PC-3 (cell line): ENCODE measurements around the gene PEA15.

Source experiments
- EZH2 ChIP-seq: fragments of 300-600 bp; sonication (generic); IDR thresholded peaks from one replicate; pipeline ENCODE4 v1.6.1; 2017; ENCODE audit warnings: antibody characterized with exemption, mild to moderate bottlenecking, low read length; ENCODE audit not compliant: unreplicated experiment
- EZH2phosphoT487 ChIP-seq: fragments of 300-600 bp; sonication (generic); IDR thresholded peaks from 2 replicates; pipeline ENCODE4 v1.6.1; 2018; ENCODE audit warnings: mild to moderate bottlenecking, antibody characterized with exemption, low read length, borderline replicate concordance
- TF ChIP-seq, protein P1 (sequence below): fragments of 300-600 bp; sonication (generic); conservative IDR thresholded peaks from 2 replicates; pipeline ENCODE4 v1.5.1; 2017; ENCODE audit warnings: antibody characterized with exemption, low read depth, mild to moderate bottlenecking, low read length

- TF ChIP-seq, protein P1, sequence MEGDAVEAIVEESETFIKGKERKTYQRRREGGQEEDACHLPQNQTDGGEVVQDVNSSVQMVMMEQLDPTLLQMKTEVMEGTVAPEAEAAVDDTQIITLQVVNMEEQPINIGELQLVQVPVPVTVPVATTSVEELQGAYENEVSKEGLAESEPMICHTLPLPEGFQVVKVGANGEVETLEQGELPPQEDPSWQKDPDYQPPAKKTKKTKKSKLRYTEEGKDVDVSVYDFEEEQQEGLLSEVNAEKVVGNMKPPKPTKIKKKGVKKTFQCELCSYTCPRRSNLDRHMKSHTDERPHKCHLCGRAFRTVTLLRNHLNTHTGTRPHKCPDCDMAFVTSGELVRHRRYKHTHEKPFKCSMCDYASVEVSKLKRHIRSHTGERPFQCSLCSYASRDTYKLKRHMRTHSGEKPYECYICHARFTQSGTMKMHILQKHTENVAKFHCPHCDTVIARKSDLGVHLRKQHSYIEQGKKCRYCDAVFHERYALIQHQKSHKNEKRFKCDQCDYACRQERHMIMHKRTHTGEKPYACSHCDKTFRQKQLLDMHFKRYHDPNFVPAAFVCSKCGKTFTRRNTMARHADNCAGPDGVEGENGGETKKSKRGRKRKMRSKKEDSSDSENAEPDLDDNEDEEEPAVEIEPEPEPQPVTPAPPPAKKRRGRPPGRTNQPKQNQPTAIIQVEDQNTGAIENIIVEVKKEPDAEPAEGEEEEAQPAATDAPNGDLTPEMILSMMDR: no peak
- no peak for TF ChIP-seq EZH2phosphoT487
- TF ChIP-seq EZH2: no peak
Measured at GRCh38 chr1:160211046-160211790, 6.0 kb downstream of the PEA15 start.
